ENCODE results near the gene IFNAR2. TPM values are rescaled to one million over a fixed set of nuclear protein-coding genes. Genes with fewer than 3 reads are reported as not detected.

The IFNAR2 gene
- total and polyA plus RNA-seq, 2 experiments from 2014 or later = 16.8 to 18.2 TPM

DNA sequence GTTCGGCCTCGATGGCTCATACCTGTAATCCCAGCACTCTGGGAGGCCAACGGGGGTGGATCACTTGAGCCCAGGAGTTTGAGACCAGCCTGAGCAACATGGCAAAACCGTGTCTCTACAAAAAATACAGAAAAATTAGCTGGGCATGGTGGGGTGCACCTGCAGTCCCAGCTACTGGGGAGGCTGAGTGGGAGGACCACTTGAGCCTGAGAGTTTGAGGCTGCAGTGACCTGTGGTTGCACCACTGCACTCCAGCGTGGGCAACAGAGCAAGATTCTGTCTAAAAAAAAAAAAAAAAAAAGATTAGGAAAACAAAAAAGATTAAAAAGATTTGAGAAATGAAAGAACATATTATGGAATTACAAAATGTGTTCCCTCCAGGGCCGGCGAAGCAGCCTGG is 18.4 kb upstream of the IFNAR2 start (continued):
- TF ChIP-seq, protein P1, sequence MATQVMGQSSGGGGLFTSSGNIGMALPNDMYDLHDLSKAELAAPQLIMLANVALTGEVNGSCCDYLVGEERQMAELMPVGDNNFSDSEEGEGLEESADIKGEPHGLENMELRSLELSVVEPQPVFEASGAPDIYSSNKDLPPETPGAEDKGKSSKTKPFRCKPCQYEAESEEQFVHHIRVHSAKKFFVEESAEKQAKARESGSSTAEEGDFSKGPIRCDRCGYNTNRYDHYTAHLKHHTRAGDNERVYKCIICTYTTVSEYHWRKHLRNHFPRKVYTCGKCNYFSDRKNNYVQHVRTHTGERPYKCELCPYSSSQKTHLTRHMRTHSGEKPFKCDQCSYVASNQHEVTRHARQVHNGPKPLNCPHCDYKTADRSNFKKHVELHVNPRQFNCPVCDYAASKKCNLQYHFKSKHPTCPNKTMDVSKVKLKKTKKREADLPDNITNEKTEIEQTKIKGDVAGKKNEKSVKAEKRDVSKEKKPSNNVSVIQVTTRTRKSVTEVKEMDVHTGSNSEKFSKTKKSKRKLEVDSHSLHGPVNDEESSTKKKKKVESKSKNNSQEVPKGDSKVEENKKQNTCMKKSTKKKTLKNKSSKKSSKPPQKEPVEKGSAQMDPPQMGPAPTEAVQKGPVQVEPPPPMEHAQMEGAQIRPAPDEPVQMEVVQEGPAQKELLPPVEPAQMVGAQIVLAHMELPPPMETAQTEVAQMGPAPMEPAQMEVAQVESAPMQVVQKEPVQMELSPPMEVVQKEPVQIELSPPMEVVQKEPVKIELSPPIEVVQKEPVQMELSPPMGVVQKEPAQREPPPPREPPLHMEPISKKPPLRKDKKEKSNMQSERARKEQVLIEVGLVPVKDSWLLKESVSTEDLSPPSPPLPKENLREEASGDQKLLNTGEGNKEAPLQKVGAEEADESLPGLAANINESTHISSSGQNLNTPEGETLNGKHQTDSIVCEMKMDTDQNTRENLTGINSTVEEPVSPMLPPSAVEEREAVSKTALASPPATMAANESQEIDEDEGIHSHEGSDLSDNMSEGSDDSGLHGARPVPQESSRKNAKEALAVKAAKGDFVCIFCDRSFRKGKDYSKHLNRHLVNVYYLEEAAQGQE (IDR thresholded peaks at IDR 0.05; ENCODE audit: unreplicated experiment) = no peak
- no peak for TF ChIP-seq ZNF114 (CRISPR knock-in tag; IDR thresholded peaks at IDR 0.05)
- TF ChIP-seq, protein P2, sequence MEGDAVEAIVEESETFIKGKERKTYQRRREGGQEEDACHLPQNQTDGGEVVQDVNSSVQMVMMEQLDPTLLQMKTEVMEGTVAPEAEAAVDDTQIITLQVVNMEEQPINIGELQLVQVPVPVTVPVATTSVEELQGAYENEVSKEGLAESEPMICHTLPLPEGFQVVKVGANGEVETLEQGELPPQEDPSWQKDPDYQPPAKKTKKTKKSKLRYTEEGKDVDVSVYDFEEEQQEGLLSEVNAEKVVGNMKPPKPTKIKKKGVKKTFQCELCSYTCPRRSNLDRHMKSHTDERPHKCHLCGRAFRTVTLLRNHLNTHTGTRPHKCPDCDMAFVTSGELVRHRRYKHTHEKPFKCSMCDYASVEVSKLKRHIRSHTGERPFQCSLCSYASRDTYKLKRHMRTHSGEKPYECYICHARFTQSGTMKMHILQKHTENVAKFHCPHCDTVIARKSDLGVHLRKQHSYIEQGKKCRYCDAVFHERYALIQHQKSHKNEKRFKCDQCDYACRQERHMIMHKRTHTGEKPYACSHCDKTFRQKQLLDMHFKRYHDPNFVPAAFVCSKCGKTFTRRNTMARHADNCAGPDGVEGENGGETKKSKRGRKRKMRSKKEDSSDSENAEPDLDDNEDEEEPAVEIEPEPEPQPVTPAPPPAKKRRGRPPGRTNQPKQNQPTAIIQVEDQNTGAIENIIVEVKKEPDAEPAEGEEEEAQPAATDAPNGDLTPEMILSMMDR (conservative IDR thresholded peaks at IDR 0.05; ENCODE audit: low read depth in 2 of 2) = no peak
- TF ChIP-seq JUNB (IDR thresholded peaks at IDR 0.05; ENCODE audit: unreplicated experiment) = no peak

DNA sequence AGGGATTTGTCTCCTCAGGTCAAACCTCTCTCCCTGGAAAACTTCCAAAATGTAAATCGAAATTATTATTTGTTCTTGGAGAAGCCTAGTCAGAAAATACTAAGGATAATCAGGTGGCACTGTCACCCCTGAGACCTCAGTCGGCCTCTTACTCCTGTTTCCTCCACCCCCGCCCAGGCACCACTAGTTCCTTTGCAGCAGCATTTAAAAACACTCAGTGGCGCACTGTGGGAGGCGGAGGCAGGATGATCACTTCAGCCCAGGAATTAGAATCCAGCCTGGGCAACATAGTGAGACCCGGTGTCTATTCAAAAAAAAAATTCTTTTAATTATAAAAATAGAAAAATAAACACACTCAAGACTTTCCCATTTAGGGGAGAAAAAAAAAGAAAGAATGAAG is 18.0 kb upstream of the IFNAR2 start:
- Mint-ChIP-seq H3K4me1 (peaks cover 16% of the 10 kb centered on the region), H3K36me3 (ENCODE audit: low read depth) (no peaks in the 10 kb centered on the region; the same call in 2 of the 3 replicates), H3K27me3 (ENCODE audit: insufficient read depth, low read depth, poor library complexity) (peaks cover 4% of the 10 kb centered on the region), H3K9me3 (peaks cover 20% of the 10 kb centered on the region), H3K4me3 (no peak overlapping the region), H3K27ac (no peak overlapping the region)
- peaks cover 8% of the 10 kb centered on the region for H3K4me1 ChIP-seq (ENCODE audit: insufficient read depth)
- no peak overlapping the region for H3K4me3 ChIP-seq
- H3K27ac ChIP-seq (ENCODE audit: low read depth) = no peak overlapping the region
- H4K20me1 ChIP-seq (replicated peaks; ENCODE audit: insufficient read depth) = no peaks in the 10 kb centered on the region
- no peaks in the 10 kb centered on the region for H3K36me3 ChIP-seq (ENCODE audit: insufficient read depth)
- H2AFZ ChIP-seq = no peak overlapping the region
- H3K9me2 ChIP-seq (ENCODE audit: insufficient read depth) = peaks cover 18% of the 10 kb centered on the region
- H3K4me2 ChIP-seq = no peak overlapping the region
- H3F3A ChIP-seq (replicated peaks; ENCODE audit: low read depth) = no peaks in the 10 kb centered on the region
- ATAC-seq (no peak), DNase-seq (ENCODE audit: low spot score) (no peak)
- H3K27me3 ChIP-seq (ENCODE audit: insufficient read depth) = 0 out of 2 replicates have a peak, but pooled peaks cover 3% of the 10 kb centered on the region
- H3K79me2 ChIP-seq (replicated peaks; ENCODE audit: insufficient read depth) = no peaks in the 10 kb centered on the region
- TF ChIP-seq JUNB (IDR thresholded peaks at IDR 0.05; ENCODE audit: unreplicated experiment) (no peak), ZNF114 (CRISPR knock-in tag; IDR thresholded peaks at IDR 0.05) (no peak), CREB1 (CRISPR knock-in tag; IDR thresholded peaks at IDR 0.05; ENCODE audit: low read depth) (no peak), EZH2phosphoT487 (IDR thresholded peaks at IDR 0.05; ENCODE audit: unreplicated experiment) (no peak)
- TF ChIP-seq, protein P3, sequence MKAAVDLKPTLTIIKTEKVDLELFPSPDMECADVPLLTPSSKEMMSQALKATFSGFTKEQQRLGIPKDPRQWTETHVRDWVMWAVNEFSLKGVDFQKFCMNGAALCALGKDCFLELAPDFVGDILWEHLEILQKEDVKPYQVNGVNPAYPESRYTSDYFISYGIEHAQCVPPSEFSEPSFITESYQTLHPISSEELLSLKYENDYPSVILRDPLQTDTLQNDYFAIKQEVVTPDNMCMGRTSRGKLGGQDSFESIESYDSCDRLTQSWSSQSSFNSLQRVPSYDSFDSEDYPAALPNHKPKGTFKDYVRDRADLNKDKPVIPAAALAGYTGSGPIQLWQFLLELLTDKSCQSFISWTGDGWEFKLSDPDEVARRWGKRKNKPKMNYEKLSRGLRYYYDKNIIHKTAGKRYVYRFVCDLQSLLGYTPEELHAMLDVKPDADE (IDR thresholded peaks at IDR 0.05) = no peak
- TF ChIP-seq, protein P1 (IDR thresholded peaks at IDR 0.05; ENCODE audit: unreplicated experiment) = no peak
- TF ChIP-seq, protein P4, sequence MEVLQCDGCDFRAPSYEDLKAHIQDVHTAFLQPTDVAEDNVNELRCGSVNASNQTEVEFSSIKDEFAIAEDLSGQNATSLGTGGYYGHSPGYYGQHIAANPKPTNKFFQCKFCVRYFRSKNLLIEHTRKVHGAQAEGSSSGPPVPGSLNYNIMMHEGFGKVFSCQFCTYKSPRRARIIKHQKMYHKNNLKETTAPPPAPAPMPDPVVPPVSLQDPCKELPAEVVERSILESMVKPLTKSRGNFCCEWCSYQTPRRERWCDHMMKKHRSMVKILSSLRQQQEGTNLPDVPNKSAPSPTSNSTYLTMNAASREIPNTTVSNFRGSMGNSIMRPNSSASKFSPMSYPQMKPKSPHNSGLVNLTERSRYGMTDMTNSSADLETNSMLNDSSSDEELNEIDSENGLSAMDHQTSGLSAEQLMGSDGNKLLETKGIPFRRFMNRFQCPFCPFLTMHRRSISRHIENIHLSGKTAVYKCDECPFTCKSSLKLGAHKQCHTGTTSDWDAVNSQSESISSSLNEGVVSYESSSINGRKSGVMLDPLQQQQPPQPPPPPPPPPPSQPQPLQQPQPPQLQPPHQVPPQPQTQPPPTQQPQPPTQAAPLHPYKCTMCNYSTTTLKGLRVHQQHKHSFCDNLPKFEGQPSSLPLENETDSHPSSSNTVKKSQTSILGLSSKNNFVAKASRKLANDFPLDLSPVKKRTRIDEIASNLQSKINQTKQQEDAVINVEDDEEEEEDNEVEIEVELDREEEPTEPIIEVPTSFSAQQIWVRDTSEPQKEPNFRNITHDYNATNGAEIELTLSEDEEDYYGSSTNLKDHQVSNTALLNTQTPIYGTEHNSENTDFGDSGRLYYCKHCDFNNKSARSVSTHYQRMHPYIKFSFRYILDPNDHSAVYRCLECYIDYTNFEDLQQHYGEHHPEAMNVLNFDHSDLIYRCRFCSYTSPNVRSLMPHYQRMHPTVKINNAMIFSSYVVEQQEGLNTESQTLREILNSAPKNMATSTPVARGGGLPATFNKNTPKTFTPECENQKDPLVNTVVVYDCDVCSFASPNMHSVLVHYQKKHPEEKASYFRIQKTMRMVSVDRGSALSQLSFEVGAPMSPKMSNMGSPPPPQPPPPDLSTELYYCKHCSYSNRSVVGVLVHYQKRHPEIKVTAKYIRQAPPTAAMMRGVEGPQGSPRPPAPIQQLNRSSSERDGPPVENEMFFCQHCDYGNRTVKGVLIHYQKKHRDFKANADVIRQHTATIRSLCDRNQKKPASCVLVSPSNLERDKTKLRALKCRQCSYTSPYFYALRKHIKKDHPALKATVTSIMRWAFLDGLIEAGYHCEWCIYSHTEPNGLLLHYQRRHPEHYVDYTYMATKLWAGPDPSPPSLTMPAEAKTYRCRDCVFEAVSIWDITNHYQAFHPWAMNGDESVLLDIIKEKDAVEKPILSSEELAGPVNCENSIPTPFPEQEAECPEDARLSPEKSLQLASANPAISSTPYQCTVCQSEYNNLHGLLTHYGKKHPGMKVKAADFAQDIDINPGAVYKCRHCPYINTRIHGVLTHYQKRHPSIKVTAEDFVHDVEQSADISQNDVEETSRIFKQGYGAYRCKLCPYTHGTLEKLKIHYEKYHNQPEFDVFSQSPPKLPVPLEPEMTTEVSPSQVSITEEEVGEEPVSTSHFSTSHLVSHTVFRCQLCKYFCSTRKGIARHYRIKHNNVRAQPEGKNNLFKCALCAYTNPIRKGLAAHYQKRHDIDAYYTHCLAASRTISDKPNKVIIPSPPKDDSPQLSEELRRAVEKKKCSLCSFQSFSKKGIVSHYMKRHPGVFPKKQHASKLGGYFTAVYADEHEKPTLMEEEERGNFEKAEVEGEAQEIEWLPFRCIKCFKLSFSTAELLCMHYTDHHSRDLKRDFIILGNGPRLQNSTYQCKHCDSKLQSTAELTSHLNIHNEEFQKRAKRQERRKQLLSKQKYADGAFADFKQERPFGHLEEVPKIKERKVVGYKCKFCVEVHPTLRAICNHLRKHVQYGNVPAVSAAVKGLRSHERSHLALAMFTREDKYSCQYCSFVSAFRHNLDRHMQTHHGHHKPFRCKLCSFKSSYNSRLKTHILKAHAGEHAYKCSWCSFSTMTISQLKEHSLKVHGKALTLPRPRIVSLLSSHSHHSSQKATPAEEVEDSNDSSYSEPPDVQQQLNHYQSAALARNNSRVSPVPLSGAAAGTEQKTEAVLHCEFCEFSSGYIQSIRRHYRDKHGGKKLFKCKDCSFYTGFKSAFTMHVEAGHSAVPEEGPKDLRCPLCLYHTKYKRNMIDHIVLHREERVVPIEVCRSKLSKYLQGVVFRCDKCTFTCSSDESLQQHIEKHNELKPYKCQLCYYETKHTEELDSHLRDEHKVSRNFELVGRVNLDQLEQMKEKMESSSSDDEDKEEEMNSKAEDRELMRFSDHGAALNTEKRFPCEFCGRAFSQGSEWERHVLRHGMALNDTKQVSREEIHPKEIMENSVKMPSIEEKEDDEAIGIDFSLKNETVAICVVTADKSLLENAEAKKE (CRISPR knock-in tag; IDR thresholded peaks at IDR 0.05) = no peak
